CD4-positive, alpha-beta T cell treated with Interleukin-4 for 4 hours (primary cell): ENCODE data around the gene FAM229A.
"Not testable (repeated sequence)": the region's sequence is repeated elsewhere in the genome, so short reads cannot be mapped to it uniquely, and the experiment has no call there.

Experiments
- DNase-seq: peaks from one replicate; pipeline ENCODE4 v3.0.0-alpha.2; 2020

Gene FAM229A

DNA sequence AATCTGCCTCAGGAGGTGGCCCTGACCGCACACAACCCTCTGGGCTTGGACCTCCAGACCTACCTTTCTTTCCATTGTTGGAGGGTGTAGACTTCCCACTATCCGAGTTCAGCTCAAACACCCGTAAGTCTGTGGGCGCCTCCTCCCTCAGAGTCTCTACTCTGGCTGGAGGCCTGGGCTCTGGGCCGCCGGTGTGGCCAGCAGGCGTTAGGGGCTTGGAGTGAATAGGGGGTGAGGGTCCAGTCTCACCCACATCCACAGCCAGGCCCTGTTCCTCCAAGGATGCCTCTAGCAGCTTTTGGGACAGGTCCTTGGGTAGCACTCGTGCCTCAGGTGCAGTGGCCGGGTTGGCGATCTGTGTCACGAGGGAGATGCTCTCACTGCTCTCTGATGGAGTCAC, 13.9 kb upstream of the FAM229A start:
- no peak for DNase-seq

DNA sequence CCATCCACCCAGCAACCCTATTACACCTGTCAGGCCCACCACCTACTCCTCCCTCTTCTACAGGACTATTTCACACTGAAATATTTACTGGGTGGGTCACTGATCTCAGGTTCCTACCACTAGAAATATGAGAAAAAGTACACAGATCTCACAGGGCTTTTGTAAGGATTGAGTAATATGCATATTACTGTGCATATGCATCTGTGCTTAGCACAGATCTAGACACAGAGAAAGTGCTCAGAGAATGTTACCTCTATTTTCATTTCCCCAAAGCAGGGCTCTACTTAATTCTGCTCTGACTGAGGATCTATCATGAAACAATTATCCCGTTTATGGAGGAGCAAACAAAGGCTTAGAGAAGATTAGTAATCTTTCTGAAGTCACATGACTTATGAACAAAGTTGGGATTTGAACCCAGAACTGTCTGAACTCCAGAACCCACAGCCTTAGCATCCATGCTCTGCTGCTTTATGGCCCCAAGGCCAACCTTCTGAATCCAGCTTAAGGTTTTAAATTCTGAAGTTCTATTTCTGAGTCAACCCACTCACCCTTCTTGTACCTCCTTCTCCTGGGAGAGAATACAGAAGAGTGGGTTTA, 11.8 kb upstream of the FAM229A start:
- no peak for DNase-seq

DNA sequence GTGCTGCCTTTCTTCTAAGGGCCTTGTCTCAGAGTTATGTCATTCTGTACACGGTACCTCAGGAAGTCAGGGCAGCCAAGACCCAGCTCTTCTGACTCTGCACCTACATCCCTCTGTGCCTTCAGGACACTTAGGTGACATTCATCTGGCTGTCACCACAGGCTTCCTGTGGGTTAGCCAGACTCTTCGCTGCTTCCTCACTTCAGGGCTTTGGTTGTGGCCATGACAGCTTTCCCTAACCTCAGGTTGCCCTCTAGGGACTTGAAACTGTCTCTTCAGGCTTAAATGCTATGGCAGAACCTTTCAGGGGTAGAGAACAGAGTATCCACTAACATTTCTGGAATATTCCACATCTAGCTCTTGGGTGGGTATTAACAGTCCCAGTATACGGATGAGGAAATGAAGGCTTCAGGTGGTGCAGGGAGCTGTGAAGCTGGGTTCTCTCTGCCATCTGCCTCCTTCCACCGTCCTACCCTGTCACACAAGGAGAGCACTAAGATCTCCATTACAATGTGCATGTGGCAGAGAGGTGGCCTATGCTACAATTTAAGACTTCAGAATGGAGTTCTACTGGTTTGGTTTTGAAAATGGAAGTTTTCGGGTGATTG, 10.0 kb upstream of the FAM229A start:
- peak; percentile 80 for DNase-seq

DNA sequence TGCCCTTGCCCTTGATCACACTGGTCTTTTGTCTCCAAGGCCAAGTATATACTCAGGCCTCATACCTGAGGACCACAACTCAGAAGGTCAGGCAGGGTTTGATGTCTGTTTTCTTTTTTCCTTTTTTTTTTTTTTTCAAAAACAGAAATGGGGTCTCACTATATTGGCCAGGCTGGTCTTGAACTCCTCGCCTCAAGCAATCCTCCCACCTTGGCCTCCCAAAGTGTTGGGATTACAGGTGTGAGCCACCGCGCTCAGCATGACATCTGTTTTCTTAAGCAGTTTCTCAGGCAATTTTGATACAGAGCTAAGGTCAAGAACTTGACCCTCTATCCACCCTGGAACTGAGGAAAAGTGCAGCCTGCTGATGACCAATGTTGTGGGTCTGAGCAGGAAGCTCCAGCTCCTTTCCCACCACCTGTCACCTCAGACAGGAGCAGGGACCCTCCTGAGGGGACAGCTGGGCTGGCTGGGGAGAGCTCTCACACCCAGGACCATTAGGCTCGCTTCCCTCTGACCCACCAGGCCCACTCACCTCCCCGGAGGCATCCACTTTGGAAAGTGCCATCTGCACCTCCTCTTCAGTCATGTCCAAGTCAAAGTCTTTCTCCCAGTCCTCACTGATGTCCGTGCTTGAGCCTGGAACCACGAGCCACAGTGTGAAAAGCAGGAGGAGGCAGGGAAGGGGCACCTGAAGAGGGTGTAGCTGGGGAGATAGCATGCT, 5.8 kb upstream of the FAM229A start:
- DNase-seq, result no peak

DNA sequence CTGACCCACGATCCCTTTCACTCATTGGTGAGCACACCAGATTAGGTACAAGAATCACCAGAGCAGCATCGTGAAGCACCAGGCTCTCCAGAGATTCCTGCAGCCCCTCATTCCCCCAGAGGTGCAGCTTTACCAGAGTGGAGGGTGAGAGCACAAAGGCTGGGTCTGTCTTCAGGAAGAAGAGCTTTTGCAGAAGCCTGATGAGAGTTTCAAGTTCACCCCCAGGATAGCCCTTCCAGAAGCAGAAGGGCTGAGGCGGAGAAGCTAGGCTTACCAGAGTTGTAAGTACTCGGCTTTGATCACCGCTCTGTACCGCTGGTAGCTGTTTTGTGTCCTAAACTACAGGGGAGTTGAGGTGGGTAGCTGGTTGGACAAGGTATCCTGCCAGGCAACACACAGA, 3.2 kb upstream of the FAM229A start:
- no peak for DNase-seq

DNA sequence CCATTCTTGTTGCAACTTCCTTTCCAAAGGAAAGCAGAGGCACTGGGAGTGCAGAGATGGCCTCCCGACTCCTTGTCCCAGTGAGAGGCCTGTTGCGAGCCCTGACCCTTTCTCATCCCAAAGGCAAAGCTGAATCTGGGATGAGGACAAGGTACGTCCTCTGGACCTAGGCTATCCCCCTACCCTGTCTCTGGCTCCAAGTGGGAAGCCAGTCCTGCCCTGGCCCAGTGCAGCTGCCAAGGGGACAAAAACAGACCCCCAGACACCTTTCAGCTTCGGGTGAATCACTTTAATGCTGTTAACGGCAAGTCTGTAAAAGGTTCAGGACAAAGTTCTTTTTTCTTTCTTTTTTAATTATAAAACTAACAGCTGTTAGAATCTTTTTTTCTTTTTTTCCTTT, 2.6 kb upstream of the FAM229A start:
- no peak for DNase-seq

DNA sequence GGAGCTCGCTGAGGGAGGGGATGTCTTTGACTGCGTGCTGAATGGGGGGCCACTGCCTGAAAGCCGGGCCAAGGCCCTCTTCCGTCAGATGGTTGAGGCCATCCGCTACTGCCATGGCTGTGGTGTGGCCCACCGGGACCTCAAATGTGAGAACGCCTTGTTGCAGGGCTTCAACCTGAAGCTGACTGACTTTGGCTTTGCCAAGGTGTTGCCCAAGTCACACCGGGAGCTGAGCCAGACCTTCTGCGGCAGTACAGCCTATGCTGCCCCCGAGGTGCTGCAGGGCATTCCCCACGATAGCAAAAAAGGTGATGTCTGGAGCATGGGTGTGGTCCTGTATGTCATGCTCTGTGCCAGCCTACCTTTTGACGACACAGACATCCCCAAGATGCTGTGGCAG, 1.4 kb upstream of the FAM229A start:
- DNase-seq, result no peak

DNA sequence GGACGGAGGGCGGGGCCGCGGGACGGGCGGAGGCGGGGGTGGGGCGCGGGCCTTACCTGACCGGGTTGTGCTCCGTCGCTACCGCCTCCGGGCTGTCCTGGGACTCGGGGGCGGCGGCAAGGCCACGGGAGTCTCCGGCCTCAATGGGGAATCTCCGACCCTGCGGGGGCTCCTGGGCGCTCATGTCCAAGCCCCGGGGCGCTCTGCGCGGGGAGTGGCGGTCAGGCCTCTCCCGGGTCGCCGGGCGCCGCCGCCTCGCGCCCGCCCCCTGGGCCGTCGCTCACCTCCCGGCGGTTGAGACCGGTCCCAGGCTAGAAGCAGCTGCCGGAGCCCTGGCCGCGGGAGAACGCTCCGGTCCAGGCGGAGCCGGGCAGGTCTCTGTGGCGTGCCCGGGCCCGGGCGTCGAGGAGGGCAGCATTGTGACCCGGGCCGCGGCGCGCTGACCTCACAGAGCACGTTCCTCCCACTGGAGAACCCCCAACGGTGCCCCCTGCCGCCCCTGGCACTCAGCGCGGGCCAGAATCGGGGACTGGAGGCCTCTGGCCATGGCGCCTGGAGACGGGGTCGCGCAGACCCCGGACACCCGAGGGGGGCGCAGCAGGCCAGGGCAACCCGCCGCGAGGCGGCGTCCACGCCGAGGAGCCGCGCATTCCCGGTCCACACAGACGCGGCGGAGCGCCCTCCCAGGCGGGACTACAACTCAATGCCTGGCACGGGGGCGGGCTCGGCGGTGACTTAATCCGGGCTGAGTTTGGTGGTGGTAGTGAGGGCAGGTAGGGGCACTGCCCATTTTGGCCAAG, 411 bp downstream of the FAM229A start:
- no peak for DNase-seq

DNA sequence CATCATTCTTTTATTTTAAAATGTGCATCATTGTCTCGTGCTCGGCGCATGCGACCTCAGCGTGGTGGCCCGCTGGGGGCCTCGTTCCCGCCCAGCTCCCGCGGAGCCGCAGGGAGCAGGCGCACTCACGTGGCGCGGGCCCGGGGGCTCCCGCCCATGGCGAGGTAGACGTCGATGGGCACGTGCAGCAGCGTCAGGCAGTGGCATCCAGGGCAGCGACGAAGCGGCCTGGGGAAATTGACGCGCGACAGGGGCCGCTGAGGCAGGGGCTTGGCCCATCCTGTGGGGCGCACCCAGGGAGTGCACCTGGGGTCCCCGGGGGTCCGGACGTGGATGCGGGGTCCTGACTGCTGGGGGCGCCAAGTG, 994 bp downstream of the FAM229A start:
- DNase-seq, result no peak

DNA sequence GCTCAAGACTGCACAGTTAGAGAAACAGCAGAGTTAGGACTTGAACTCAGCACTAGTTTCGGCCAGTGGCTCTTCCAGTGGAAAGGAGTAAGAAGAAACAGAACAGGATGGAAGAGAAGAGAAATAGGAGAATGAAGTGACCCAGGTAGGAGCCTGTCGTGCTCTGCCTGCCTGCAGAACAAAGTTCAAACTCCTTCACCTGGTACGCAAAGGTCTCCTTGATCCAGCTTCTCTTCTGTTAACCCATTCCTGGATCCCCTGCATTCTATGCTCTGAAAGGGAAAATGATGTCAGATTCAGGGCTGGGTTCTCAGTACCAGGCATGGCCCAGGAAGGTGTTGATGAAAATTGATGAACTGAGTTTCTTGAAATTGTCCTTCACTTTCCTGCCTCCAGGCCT, 3.9 kb downstream of the FAM229A start:
- DNase-seq, result no peak

DNA sequence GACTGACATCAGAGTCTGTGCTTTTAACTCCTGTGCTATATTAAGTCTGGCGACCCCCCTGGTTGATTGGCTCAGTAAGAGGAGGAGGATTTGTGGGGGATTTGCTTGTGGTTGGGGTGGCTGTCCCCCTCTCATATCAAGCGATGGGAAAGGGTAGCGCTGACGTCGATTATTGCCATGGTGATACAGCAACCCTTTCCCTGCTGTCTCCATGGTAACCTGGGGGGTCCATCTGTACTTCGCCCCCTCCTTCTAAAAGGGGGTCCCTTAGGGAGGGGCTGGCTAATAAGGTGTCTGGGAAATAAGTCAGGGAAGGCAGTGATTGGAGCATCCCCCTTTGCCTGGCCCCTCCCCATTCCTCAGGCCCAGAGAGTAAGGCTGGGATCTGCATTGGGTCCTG, 4.7 kb downstream of the FAM229A start:
- no peak for DNase-seq

DNA sequence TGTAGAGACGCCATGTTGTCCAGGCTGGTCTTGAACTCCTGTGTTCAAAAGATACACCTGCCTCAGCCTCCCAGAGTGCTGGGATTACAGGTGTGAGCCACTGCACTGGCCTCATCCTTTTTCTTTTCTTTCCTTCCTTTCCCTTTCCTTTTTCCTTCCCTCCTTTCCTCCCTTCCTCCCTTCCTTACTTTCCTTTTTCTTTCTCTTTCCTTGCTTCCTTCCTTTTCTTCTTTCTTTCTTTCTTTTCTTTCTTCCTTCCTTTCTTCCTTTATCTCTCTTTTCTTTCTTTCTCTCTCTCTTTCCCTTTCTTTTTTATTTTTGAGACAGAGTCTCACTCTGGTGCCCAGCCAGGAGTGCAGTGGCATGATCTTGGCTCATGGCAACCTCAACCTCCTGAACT, 5.8 kb downstream of the FAM229A start:
- no peak for DNase-seq

DNA sequence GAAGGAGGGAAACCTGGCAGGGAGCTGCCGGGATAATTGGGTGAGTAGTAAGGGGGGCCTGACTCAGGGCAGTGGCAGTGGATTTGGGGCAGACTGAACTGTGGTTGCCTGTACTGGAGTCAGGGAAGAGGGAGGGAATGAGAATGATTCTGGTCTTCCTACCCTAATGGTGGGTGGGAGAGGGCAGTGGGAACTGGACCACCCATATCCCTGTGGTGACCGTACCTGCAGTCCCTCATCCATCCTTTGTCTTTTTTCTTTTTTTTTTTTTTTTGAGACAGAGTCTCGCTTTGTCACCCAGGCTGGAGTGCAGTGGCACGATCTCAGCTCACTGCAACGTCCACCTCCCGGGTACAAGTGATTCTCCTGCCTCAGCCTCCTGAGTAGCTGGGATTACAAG, 6.5 kb downstream of the FAM229A start:
- DNase-seq, result not testable (repeated sequence)

DNA sequence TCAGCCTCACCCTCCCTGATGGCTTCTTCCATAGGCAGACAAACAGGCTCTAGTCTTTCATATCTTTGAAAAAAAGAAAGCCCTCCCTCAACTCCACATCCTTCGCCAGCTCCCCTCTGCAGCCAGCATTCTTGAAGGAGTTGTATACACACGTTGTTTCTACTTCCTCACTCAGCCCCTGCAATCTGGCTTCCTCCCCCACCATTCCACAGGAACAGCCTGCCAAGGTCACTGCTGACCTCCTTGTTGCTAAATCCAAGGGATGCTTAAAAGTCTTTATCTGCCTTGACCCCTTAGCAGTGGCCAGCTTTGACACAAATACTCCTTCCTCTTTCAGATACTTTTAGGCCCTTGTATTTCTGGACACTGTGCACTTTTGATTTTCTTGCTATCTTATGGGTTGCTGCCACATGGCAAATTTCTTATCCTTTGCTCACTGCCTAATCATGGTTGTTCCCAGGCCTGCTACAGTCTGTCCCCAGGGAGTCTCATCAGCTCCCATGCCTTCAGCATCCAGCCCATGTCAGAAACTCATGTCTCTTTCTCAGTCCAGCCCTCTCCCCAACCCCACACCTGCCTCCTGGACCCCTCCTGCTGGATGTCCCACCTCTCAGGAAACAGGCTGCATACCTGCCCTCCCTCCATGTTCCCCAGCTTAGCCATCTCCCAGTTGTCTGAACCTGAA, 8.3 kb downstream of the FAM229A start:
- DNase-seq, result no peak

DNA sequence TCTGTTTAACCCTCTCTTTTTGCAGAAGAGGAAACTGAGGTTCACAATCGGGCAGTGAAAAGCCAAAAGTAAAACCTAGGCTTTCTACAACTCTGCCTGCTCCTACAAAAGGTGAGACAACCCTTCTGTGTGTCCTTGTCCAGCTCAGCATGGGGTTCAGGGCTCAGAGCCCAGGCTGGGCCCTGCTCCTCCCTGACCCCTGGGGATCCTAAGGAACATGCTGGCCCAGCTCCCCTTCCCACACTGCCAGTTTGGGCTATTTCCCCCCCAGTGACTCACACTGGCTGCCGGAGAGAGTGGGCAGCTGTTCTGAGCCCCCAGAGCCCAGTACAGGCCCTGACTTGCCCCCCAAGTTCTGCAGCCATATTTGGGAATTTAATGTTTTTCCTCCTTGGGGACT, 8.9 kb downstream of the FAM229A start:
- DNase-seq, result no peak

DNA sequence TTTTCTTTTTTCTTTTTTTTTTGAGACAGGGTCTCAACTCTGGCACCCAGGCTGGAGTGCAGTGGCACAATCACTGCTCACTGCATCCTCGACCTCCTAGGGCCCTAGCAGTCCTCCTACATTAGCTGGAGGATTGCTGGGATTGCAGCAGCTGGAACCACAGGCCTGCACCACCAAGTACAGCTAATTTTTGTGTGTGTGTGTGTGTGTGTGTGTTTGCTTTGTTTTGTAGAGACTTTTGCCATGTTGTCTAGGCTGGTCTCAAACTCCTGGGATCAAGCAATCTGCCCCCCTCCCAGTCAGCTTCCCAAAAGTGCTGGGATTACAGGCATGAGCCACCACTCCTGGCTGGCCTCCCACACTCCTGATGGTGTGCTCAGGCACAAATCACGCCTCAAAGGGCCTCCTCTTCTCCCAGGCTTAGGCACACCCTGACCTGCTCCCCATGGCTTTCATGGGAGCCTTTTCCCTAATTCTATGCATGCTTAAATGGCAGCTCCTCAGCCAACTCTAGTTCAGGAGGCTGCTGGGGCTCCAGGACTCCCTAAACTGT, 9.4 kb downstream of the FAM229A start:
- no peak for DNase-seq

DNA sequence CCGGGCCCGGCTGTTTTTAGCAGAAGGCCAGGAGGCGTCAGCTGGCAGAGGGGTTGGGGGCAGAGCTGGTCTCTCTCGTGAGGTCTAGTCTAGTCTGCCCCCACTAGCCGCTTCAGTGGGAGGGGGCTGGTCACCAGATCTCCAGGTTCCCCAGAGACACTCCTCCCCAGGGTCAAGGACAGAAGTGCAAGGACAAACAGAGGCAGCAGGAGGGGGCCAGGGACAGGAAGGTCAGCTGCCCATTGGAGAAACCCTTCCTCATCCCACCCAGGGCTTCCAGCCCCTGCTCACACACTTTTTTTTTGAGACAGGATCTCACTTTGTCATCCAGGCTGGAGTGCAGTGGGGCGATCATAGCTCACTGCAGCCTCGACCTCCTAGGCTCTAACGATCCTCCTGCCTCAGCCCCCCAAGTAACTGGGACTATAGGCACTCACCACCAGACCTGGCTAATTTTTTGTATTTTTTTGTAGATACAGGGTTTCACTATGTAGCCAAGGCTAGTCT, 10.0 kb downstream of the FAM229A start:
- DNase-seq, result no peak

DNA sequence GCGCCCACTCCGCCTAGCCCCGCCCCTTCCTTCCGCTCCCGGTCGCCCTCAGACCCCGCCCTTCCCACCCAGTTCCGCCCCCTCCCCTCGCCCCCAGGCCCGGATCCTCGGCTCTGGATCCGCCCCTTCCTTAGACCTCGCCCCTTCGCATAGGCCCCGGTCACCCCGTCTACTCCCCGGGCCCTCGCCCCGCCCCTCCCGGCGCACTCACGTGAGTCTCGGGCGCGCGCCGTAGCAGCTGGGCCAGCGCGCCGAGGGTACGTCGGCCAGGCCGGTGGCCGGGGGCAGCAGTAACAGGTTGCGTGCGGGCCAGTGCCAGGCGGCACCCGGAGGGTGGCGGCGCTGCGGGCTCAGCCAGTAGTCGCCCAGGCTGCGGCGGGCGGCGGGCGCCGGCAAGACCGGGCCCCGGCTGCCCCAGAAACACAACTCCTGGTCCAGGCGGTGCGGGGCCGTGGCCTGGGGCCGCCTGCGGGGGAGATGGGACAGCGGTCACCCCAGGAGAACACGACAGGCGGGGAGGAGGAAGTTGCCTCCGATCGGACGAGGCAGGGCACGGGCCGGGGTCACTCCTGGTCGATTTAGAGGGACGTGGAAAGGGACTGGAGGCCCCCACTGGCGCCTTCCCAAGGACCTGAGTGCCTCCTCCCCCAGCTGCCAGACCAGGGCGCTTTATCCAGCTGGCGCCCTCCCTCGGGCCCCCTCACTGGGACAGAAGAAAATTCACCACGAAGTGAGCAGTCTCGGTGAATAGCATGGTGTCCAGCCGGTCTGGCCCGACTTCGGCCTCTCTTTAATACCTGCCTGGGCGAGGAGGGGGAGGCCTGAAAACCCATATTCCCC, 10.7 kb downstream of the FAM229A start:
- DNase-seq, result peak; percentile 91

DNA sequence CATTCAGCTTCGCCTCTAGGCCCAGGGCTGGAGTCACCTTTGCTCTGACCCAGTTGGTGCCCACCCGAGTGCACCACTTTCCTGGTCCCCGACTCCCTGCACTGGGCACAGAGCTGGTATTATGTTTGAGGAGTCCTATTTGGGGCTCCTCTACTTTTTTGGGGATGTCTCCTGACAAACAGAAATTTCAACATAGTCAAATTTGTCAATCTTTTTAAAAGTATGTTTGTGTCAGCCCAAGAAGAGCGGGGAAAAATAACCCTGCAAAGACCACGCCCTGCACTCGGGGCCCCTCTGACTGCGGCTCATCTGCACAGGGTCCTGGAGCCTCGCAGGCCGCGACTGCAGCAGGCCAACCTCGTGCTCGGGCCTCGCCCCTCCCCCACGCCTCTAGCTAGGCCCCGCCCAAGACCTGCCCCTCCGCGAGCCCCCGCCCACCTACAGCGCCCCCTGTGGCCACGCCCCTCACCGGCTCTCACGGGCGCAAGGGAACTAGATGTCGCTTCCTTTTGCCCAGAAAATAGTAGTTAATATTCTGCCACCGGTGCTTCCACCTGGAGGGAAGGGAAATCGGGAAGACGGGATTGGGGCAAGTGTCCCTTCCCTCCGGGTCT, 11.4 kb downstream of the FAM229A start:
- DNase-seq, result no peak

DNA sequence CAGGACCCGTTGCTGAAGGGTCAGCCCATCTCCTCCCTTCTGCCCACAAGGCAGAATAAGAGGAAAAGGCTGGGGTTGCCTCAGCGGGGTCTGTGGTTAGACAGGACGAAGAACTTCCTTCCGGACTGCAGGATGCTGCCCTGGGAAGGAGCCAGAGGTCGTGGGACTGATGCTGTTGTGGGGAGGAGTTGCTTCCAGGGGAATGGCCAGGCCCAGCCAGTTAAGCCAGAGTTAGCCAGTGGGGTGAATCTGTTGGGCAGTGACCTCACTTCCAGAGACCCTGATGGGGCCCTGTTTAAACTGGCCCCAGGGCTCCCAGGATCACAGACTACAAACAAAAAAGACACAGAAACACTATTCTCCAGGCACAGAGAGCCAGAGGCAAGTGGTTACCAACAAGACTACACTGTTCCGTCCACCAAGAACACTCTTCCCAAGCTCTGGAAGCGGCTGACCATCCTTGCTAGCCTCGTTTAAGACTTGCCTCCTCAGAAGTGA, 13.0 kb downstream of the FAM229A start:
- no peak for DNase-seq

DNA sequence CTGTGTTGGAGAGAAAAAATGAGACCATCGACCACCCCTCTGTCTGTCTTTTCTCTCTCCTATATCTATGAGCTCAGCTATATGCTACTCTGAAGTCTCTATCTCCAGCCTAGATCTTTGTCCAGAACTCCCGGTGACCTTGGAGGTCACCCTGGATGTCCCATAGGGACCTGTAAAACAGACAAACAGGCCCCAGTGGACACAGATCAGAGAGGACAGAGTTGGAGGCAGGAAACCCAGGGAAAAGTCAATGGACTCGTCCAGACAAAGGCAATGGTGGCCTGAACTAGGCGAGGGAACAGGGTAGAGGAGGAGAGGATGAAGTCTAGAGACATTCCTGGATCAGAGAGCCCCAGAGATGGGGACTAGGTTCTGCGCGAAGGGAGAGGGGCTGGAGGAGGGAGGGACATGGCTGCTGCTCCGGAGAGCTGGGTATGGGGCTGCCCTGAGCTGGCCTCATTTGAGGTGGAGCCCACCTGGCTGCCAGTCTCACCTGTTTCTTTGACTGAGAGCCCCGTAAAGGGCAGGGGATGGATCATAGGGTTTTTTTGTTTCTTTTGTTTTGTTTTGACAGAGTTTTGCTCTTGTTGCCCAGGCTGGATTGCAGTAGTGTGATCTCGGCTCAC, 15.6 kb downstream of the FAM229A start:
- no peak for DNase-seq
